Stimulated activated naive B cell treated with anti-CD40 and anti-IgM and Interleukin-4, amounts not matched to agents 10 μg/mL and 1 μg/mL and 100 μg/mL, for 72 hours (primary cell): ENCODE data around the gene IL32.
"Not testable (repeated sequence)": the region's sequence is repeated elsewhere in the genome, so short reads cannot be mapped to it uniquely, and the experiment has no call there.

ENCODE experiments used
- ATAC-seq, 2 donors: fragments of 150-1000 bp; cut with Tn5 transposase; replicated peaks; 2 replicates each; pipeline ENCODE4 v1.10.0; 2021; ENCODE audit warnings: moderate library complexity in 1 of 2
- DNase-seq: peaks from one replicate; pipeline ENCODE4 v3.0.0; 2021
- H3K27ac Mint-ChIP-seq: one replicate; pipeline ENCODE4 v1.8.0; 2022; ENCODE audit warnings: mild to moderate bottlenecking, mixed read lengths
- H3K27me3 Mint-ChIP-seq, 2 donors: one replicate each; pipeline ENCODE4 v1.8.0; 2022; ENCODE audit warnings: mixed read lengths in 2 of 2
- H3K36me3 Mint-ChIP-seq, 2 donors: one replicate each; pipeline ENCODE4 v1.8.0; 2022; ENCODE audit warnings: mixed read lengths in 2 of 2, mild to moderate bottlenecking in 1 of 2
- H3K4me1 Mint-ChIP-seq, 2 donors: one replicate each; pipeline ENCODE4 v1.8.0; 2022; ENCODE audit warnings: mixed read lengths in 2 of 2, mild to moderate bottlenecking in 1 of 2
- H3K4me3 Mint-ChIP-seq, 2 donors: one replicate each; pipeline ENCODE4 v1.8.0; 2022; ENCODE audit warnings: mild to moderate bottlenecking in 2 of 2, mixed read lengths in 2 of 2, moderate library complexity in 1 of 2
- H3K9me3 Mint-ChIP-seq, 2 donors: one replicate each; pipeline ENCODE4 v1.8.0; 2022; ENCODE audit warnings: mixed read lengths in 2 of 2, mild to moderate bottlenecking in 1 of 2

The IL32 gene

DNA sequence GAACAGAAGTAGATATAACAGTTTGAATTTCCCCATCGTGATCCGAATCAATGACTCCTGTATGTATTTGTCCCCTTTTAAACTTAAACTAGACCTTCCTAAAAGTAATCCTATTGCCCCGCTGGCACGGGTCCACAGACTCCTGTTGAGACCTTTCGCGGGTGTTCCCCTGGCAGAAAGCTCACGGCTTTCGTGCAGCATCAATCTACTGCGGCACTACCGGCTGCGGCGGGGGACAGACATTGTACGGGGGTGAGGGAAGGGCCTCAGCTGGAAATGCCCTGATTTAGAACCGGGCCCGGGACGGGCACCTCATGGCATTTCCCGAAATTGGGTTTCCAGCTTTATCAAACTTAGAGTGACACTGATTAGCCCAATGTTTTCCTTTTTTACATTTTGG lies 14.6 kb downstream of the IL32 start:
- Mint-ChIP-seq H3K27ac (no peak overlapping the region), H3K36me3 (no peaks in the 10 kb centered on the region), H3K4me1 (peaks cover 8 to 13% of the 10 kb centered on the region in 2 donors), H3K27me3 (no peaks in the 10 kb centered on the region), H3K9me3 (no peaks in the 10 kb centered on the region), H3K4me3 (no peak overlapping the region)
- ATAC-seq (no peak), DNase-seq (no peak)

DNA sequence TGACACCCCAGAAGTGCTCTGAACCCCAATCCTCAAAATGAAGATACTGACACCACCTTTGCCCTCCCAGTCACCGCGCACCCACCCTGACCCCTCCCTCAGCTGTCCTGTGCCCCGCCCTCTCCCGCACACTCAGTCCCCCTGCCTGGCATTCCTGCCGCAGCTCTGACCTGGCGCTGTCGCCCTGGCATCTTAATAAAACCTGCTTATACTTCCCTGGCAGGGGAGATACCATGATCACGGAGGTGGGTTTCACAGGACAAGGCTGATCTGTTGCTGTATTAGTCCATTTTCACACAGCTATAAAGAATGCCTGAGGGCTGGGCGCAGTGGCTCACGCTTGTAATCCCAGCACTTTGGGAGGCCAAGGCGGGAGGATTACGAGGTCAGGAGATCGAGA lies 16.5 kb downstream of the IL32 start:
- not testable (repeated sequence) for H3K4me1 Mint-ChIP-seq, ATAC-seq, H3K27me3 Mint-ChIP-seq, DNase-seq, H3K4me3 Mint-ChIP-seq, H3K27ac Mint-ChIP-seq, H3K9me3 Mint-ChIP-seq, H3K36me3 Mint-ChIP-seq

GRCh38 chr16:3083408-3083807 lies 18.0 kb downstream of the IL32 start:
- H3K36me3 Mint-ChIP-seq, H3K27ac Mint-ChIP-seq, H3K9me3 Mint-ChIP-seq, DNase-seq, ATAC-seq, H3K4me1 Mint-ChIP-seq, H3K4me3 Mint-ChIP-seq: not testable (repeated sequence)
- peaks cover 11 to 12% of the 10 kb centered on the region in 2 donors for H3K27me3 Mint-ChIP-seq

DNA sequence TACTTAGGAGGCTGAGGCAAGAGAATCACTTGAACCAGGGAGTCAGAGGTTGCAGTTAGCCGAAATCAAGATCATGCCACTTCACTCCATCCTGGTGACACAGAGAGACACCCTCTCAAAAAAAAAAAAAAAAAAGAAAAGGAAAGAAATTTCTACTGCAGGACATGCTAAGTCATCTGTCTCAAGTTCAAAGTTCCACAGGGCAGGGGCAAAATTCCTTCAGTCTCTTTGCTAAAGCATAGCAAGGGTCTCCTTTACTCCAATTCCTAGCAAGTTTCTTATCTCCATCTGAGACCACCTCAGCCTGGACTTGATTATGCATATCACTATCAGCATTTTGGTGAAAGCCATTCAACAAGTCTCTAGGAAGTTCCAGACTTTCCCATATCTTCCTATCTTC lies 19.1 kb downstream of the IL32 start:
- Mint-ChIP-seq H3K27me3 (peaks cover 15 to 18% of the 10 kb centered on the region in 2 donors), H3K9me3 (no peaks in the 10 kb centered on the region), H3K4me1 (peaks cover 3 to 8% of the 10 kb centered on the region in 2 donors), H3K36me3 (no peaks in the 10 kb centered on the region), H3K4me3 (no peak overlapping the region), H3K27ac (no peak overlapping the region)
- ATAC-seq (no peak), DNase-seq (no peak)

- DNase-seq: no peak
- H3K9me3 Mint-ChIP-seq: no peaks in the 10 kb centered on the region
- H3K27ac Mint-ChIP-seq: peak overlapping the region; percentile 47
- ATAC-seq: no peak
- H3K4me1 Mint-ChIP-seq: peaks cover 3 to 8% of the 10 kb centered on the region in 2 donors
- H3K27me3 Mint-ChIP-seq: peaks cover 15 to 18% of the 10 kb centered on the region in 2 donors
- no peak overlapping the region for H3K4me3 Mint-ChIP-seq
- H3K36me3 Mint-ChIP-seq: no peaks in the 10 kb centered on the region
Observed at GRCh38 chr16:3084969-3085670, 19.7 kb downstream of the IL32 start.

DNA sequence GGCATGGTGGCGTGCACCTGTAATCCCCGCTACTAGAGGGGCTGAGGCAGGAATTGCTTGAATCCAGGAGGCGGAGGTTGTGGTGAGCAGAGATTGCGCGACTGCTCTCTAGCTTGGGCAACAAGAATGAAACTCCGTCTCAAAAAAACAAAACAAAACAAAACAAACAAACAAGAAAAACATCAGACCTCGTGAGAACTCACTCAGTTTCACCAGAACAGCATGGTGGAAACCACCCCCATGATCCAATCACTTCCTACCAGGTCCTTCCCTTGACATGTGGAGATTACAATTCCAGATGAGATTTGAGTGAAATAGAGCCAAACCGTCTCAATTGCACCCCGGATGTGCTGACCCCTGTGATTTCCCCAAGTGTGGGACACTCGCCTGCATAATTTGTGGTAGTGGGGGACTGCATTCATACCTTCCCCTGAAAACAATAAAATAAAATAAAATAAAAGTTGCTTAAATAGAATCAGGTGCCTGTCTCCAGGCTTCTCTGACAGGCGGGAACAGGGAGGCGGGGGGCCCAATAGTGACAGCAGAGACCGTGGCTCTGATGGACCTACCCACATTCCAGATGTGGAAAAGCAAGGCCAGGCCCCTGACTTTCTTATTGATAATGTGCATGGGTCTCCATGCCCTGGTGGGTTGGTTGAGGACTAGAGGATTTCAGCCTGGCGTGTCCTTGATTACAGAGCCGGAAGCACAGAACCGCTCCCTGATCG lies 20.6 kb downstream of the IL32 start:
- H3K27me3 Mint-ChIP-seq: peaks cover 15 to 18% of the 10 kb centered on the region in 2 donors
- H3K27ac Mint-ChIP-seq: no peak overlapping the region
- no peaks in the 10 kb centered on the region for H3K9me3 Mint-ChIP-seq
- peaks cover 3 to 8% of the 10 kb centered on the region in 2 donors for H3K4me1 Mint-ChIP-seq
- ATAC-seq: no peak
- no peak for DNase-seq
- no peak overlapping the region for H3K4me3 Mint-ChIP-seq
- H3K36me3 Mint-ChIP-seq: no peaks in the 10 kb centered on the region

DNA sequence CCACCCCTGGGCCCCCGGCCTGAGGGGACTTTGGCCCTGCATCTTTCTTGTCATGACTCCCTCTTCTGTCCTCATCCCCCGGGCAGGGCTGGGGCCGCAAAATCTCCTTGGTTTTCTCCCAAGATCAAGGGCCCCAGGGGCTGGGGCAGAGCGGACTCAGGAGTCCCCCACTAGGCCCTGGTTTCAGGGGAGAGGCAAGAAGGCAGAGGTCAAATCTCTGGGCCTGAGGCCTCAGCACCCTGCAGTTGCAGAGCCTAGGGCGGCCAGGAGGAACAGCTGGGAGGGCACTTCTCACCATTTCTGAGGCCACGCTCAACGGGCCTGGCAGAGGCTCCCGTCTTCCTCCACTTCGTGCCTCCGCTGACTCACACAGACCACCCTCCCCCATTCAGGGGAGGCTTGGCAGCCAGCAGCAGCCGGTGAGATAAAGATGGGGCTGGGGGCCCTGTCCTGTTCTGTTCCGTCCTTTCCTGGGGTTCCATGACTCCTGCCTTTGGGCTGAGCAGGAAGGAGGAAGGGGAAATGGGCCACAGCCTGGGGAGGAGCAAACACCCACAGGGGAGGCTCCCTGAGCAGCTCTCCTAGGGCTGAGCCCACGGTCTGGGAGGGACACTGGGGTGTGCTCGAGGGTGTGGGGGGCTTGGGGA lies 21.3 kb downstream of the IL32 start:
- H3K27me3 Mint-ChIP-seq: peaks cover 15 to 18% of the 10 kb centered on the region in 2 donors
- no peaks in the 10 kb centered on the region for H3K9me3 Mint-ChIP-seq
- H3K4me1 Mint-ChIP-seq: peaks cover 3 to 8% of the 10 kb centered on the region in 2 donors
- no peak overlapping the region for H3K4me3 Mint-ChIP-seq
- H3K27ac Mint-ChIP-seq: no peak overlapping the region
- no peak for DNase-seq
- H3K36me3 Mint-ChIP-seq: no peaks in the 10 kb centered on the region
- no peak for ATAC-seq

DNA sequence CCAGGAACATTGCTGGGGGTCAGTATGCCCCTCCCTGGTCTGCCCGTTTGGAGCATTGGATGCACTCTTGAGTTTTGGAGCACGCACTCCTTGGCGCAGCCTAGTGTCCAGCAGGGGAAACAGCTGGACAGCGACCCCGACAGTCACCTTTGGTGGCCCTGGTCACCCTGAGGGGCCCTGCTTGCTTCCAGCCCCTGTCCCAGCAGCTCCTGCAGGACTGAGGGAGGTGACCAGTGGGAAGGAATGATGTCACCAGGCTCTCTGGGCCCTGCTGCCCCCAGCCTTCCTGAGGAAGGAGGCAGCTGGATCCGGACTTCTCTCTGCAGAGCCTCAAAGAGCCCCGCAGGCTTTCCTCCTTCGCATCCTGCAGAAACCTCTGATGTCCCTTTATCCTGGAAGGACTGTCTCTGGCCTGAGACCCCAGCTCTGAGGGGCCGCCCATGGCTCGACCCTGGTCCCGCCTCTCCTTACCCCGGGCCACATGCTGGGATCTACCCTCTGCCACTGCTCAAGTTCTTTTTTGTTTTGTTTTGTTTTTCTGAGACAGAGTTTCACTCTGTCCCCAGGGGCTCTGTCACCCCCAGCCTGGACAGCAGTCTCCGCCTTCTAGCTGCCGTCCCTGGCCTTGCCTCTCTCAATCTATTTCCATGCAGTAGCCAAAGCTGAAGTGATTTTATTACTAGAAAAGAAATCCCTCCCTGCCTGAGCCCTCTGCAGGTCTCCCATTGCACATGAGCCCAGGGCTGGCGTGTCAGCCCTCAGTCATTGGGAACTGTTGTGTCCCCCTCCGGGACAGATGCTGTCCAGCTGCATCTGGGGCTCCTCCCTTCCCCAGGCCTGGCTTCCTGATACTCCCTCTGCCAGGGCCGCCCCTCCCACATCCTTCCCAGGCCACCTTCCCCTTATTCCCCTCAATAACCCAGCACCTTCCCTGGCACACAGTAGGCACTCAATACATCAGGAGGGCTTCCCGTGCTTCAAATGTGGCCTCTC lies 22.1 kb downstream of the IL32 start:
- H3K4me3 Mint-ChIP-seq: no peak overlapping the region
- no peak overlapping the region for H3K27ac Mint-ChIP-seq
- H3K36me3 Mint-ChIP-seq: no peaks in the 10 kb centered on the region
- ATAC-seq (no peak), DNase-seq (no peak)
- no peaks in the 10 kb centered on the region for H3K9me3 Mint-ChIP-seq
- peaks cover 3 to 8% of the 10 kb centered on the region in 2 donors for H3K4me1 Mint-ChIP-seq
- H3K27me3 Mint-ChIP-seq: peaks cover 15 to 18% of the 10 kb centered on the region in 2 donors

DNA sequence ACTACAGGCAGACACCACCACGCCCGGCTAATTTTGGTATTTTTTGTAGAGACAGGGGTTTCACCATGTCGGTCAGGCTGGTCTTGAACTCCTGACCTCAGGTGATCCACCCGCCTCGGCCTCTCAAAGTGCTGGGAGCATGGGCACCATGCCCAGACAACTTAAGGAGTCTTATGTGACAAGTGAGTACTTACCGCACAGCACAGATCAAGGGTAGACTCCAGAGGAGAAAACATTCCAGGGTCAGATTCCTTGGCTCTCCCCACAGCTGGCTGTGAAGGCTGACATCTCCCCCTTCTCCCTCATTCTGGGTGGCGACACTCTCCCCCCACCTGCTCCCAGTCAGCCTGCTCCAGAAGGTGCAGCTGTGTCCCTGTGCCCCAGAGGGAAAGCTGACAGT lies 23.0 kb downstream of the IL32 start:
- Mint-ChIP-seq H3K4me1 (peaks cover 3 to 8% of the 10 kb centered on the region in 2 donors), H3K27ac (no peak overlapping the region), H3K36me3 (no peaks in the 10 kb centered on the region), H3K9me3 (no peaks in the 10 kb centered on the region), H3K27me3 (peaks cover 15 to 18% of the 10 kb centered on the region in 2 donors), H3K4me3 (no peak overlapping the region)
- no peak for ATAC-seq
- no peak for DNase-seq

DNA sequence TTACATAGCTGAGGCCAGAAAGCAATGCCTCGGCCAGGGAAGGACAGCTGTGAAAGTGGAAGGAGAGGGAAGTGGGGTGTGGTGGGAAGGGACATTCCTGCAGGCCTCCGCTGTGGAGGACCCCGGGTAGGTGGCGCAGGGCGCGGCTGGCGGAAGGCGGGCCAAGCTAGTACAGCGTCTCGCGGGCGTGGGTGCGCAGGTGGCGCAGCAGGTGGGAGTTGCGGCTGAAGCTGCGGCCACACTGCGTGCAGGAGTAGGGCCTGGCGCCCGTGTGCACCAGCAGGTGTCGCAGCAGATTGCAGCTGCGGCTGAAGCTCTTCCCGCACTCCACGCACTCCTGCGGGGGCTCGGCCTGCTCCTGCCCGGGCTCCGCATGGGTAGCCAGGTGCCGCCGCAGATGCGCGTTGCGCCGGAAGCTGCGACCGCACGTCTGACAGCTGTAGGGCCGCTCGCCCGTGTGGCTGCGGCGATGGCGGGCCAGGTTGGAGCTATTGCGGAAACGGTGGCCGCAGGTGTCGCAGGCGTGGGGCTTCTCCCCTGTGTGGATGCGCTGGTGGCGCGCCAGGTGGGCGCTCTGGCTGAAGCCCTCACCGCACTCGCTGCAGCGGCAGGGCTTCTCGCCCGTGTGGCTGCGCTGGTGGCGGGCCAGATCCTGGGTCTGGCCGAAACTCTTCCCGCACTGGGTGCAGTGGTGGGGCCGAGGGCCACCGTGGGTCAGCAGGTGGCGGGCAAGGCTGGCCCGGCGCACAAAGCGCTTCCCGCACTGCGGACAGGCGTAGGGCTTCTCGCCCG lies 23.7 kb downstream of the IL32 start:
- DNase-seq (no peak), ATAC-seq (no peak)
- H3K9me3 Mint-ChIP-seq: no peaks in the 10 kb centered on the region
- H3K4me3 Mint-ChIP-seq: no peak overlapping the region
- H3K27ac Mint-ChIP-seq: no peak overlapping the region
- H3K36me3 Mint-ChIP-seq: no peaks in the 10 kb centered on the region
- peaks cover 15 to 18% of the 10 kb centered on the region in 2 donors for H3K27me3 Mint-ChIP-seq
- H3K4me1 Mint-ChIP-seq: peaks cover 3 to 8% of the 10 kb centered on the region in 2 donors

DNA sequence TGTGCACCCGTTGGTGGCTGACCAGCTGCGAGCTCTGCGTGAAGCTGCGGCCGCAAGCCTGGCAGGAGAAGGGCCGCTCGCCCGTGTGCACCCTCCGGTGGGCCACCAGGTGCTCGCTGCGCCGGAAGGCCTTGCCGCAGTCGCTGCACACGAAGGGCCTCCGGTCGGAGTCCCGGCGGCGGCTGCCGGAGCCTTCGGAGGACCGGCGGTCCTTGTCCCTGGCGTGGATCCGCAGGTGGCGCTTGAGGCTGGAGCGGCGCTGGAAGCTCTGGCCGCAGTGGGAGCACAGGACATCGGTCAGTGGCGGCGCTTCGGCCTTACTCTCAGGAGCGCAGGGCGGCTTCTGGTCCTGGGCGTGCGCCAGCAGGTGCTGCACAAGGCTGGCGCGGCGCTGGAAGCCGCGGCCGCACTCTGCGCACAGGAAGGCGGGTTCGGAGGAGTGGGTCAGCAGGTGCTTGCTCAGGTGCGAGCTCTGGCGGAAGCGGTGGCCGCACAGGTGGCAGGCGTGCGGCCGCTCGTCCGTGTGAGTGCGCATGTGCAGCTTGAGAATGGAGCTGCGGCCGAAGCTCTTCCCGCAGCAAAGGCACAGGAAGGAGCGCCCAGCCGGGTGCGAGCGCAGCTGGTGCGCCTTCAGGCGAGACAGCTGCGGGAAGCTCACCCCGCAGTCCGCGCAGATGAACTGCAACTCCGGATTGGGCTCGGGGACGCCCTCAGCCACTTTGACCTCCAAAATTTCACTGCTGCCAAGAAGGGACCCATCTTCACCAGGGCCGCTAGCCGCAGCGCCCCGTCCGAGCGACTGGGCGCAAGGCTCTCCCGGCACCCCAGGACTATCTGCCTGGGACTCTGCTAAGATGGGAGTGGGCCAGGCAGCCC lies 24.5 kb downstream of the IL32 start:
- ATAC-seq (no peak), DNase-seq (no peak)
- Mint-ChIP-seq H3K4me1 (peaks cover 3 to 8% of the 10 kb centered on the region in 2 donors), H3K27me3 (peaks cover 15 to 18% of the 10 kb centered on the region in 2 donors), H3K36me3 (no peaks in the 10 kb centered on the region), H3K27ac (no peak overlapping the region), H3K4me3 (no peak overlapping the region), H3K9me3 (no peaks in the 10 kb centered on the region)

GRCh38 chr16:3091551-3091950 lies 26.1 kb downstream of the IL32 start:
- H3K36me3 Mint-ChIP-seq: no peaks in the 10 kb centered on the region
- DNase-seq: no peak
- H3K4me3 Mint-ChIP-seq: no peak overlapping the region
- H3K27me3 Mint-ChIP-seq: peaks cover 15 to 18% of the 10 kb centered on the region in 2 donors
- no peak overlapping the region for H3K27ac Mint-ChIP-seq
- H3K4me1 Mint-ChIP-seq: peaks cover 7 to 17% of the 10 kb centered on the region in 2 donors
- no peaks in the 10 kb centered on the region for H3K9me3 Mint-ChIP-seq
- no peak for ATAC-seq
